HT-29 (cell line): ENCODE measurements around the gene FBXO8. TPM values are rescaled to one million over a fixed set of nuclear protein-coding genes. Genes with fewer than 3 reads are reported as not detected.
"Not testable (repeated sequence)": the region's sequence is repeated elsewhere in the genome, so short reads cannot be mapped to it uniquely, and the experiment has no call there.

ENCODE experiments used
- DNase-seq: peaks from one replicate; pipeline ENCODE4 v3.0.0-alpha.2; 2015; ENCODE audit warnings: low spot score
- total RNA-seq: library from RNA; depleted of rRNA; stranded (reverse); fragments of >200 nt; shearing (Covaris generic); gene quantifications from 2 replicates; pipeline ENCODE4 v1.2.3, GENCODE V29; 2014

The FBXO8 gene
- total RNA-seq, 1 experiment from 2014 or later = 6.0 TPM

- DNase-seq = no peak
Observed at GRCh38 chr4:174284487-174284886, 1.0 kb upstream of the FBXO8 start.

- peak; percentile 85 for DNase-seq
Observed at GRCh38 chr4:174282836-174283506, 496 bp downstream of the FBXO8 start.

GRCh38 chr4:174281901-174282300 lies 1.6 kb downstream of the FBXO8 start:
- peak; percentile 4 for DNase-seq

- DNase-seq = no peak
Observed at GRCh38 chr4:174281182-174281737, 2.2 kb downstream of the FBXO8 start.

GRCh38 chr4:174279433-174280155 lies 3.9 kb downstream of the FBXO8 start:
- DNase-seq = no peak

GRCh38 chr4:174278467-174278866 lies 5.0 kb downstream of the FBXO8 start:
- no peak for DNase-seq

GRCh38 chr4:174277433-174277832 lies 6.0 kb downstream of the FBXO8 start:
- DNase-seq = no peak

- no peak for DNase-seq
Observed at GRCh38 chr4:174275101-174275500, 8.4 kb downstream of the FBXO8 start.

- DNase-seq = no peak
Observed at GRCh38 chr4:174274436-174274835, 9.0 kb downstream of the FBXO8 start.

GRCh38 chr4:174273930-174274329 lies 9.5 kb downstream of the FBXO8 start:
- DNase-seq = no peak

- no peak for DNase-seq
Observed at GRCh38 chr4:174266416-174266815, 17.1 kb downstream of the FBXO8 start.

- no peak for DNase-seq
Observed at GRCh38 chr4:174265916-174266315, 17.6 kb downstream of the FBXO8 start.

- no peak for DNase-seq
Observed at GRCh38 chr4:174263445-174263736, 20.1 kb downstream of the FBXO8 start.

GRCh38 chr4:174262624-174263444 lies 20.6 kb downstream of the FBXO8 start:
- DNase-seq = no peak

GRCh38 chr4:174261432-174261831 lies 22.0 kb downstream of the FBXO8 start:
- not testable (repeated sequence) for DNase-seq

- peak; percentile 48 for DNase-seq
Observed at GRCh38 chr4:174260099-174260498, 23.4 kb downstream of the FBXO8 start.

- DNase-seq = no peak
Observed at GRCh38 chr4:174259580-174259979, 23.9 kb downstream of the FBXO8 start.

GRCh38 chr4:174256277-174256713 lies 27.2 kb downstream of the FBXO8 start:
- no peak for DNase-seq

GRCh38 chr4:174255786-174256185 lies 27.7 kb downstream of the FBXO8 start:
- DNase-seq = no peak

GRCh38 chr4:174255374-174255773 lies 28.1 kb downstream of the FBXO8 start:
- no peak for DNase-seq

- DNase-seq = no peak
Observed at GRCh38 chr4:174254613-174255012, 28.9 kb downstream of the FBXO8 start.

- DNase-seq = no peak
Observed at GRCh38 chr4:174252412-174252811, 31.1 kb downstream of the FBXO8 start.
